Right renal cortex interstitium (tissue), 3 donors: ENCODE measurements around the gene FARP1. TPM values are rescaled to one million over a fixed set of nuclear protein-coding genes. Genes with fewer than 3 reads are reported as not detected.
A peak's percentile ranks its signal among the peaks of the same experiment; 100 is the strongest.

ENCODE experiments used
- DNase-seq, 3 donors: peaks; one replicate each; pipeline ENCODE4 v3.0.0-alpha.2; 2013; ENCODE audit warnings: low read depth in 3 of 3, low spot score in 2 of 3
- polyA plus RNA-seq, 3 donors: library from polyadenylated mRNA; unstranded; fragments of 120-200 nt; gene quantifications; one replicate each; pipeline ENCODE4 v1.2.1, GENCODE V29; 2013; ENCODE audit not compliant: insufficient read length in 3 of 3

FARP1 gene
- polyA plus RNA-seq, 3 donors, result 256 to 276 (median 265) TPM

DNA sequence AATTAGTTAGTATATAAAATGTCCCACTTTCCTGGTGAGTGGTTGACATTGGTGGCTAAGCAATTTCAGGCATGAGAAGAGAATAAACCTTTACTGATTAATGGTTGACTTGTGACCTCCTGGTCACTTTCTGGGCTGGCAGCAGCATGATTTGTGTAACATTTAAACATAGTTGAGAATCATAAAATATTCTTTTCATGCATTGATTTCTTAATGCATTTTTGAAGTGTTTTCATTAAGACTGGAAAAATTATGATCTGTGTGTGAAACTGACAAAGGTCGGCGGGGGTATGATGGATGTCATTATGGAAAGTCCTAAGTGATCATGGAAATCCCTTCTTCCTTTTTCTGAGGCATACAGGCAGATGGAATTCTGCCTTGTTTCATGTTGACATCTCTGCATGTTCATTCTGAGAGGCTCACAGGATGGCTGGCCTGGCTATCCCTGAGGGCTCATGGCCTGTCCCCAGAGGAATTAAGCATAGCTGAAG is 132.8 kb downstream of the FARP1 start:
- no peak for DNase-seq

DNA sequence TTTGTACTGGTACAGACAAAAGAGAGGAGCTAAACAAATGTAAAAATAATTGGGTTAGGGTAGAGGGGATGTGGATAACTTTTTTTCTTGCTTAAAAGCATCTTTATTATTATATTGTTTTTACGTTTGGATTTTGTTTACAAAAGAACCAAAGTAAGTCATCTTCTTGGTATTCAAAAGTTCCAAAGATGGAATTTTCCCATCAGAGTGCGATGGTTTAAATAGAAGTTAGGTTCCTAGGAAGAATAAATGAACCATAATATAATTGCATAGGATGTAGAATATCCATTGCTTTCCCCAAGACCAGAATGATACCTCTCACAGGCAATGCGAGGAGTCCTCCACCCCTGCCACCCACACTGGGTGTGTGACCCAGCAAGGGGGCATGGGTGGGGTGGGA is 133.6 kb downstream of the FARP1 start:
- DNase-seq, result no peak

- DNase-seq, result no peak
These were observed 135.3 kb downstream of the FARP1 start for GRCh38 chr13:98278068-98278724.

DNA sequence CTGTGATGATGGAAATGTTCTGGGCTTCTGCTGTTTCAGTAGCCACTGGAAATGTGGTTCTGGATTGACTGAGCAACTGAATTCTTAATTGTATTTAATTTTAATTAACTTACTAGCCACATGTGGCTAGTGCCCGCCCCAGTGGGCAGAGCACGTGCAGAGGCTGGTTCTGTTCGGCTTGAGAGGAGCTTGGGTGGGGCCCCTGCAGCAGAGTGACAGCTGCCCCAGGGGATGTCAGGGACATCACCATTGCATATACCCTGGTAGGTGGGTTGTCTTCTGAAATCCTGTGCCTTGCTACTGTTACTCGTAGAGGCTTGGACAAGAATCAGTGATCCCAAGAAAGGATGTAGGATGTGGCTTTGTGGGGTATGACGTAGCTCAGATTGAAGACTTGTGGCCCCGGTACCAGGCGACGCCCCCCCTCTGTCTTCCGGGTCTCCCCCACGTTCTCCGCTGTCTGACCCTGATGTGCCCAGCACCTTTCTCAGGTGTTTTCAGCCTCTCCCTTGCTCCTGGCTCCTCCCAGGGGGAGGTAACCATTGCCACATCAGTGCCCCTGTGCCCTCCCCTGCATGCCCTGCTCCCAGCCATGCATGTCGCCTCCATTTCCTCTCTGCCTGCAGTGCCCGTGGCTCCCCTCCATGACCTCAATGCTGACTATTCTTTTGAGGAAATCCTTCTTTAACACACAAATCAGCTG is 136.7 kb downstream of the FARP1 start:
- peak in 2 of 3 donors; percentile 78 to 84 for DNase-seq

DNA sequence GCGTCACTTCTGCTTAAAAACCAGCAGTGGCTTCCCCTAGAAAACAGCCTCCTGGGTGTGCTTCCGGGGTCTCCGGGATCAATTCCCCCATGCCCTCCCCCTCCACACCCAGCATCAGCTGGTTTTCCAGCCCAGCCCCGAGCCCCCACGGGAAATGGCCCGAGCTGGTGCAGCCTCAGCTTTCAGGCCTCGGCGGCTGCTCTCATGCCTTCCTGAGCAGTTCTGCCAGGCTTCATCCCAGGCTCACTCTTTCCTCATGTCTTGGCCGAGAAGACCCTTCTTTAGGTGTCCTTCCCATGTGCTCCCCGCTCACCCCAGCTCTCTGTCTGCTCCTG is 137.2 kb downstream of the FARP1 start:
- DNase-seq, result no peak

DNA sequence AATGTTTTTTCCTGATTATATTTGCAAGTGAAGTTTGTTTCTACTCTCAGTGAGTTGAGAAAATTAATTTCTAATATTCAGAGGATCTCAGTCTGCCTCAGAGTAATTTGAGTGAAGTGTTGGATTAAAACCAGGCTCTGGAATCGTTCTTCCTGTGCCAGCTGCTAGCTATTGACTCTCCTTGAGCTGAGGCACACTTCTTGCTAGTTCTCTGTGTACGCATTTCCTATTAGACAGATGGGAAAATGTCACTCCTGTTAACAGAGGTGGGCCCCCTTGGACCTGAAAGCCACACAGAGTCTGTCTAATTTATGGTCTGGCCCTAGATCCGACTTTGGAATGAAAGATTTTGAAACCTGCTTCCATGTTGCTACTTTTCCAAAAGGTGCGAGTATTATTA is 141.8 kb downstream of the FARP1 start:
- DNase-seq, result no peak

DNA sequence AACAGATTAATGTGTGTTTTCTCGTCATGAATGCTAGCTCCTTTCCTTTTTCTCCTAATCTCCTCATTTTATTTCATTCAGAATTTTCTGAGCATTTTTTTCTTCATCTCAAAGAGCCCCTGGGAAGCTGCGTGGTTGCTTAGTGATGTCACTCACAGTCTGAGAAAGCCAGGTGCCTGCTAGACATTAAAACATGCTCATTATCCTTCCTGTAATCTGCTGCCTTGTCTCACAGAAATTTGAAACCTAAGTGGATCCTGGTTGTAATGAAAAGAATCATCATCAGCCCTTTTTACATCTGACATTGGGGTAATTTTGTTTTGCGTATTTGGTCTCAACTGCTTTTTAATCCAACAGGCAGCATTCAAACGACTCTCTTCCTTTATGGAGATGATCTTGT is 142.4 kb downstream of the FARP1 start:
- DNase-seq, result no peak

GRCh38 chr13:98285852-98286594 is 143.1 kb downstream of the FARP1 start:
- DNase-seq, result no peak

- no peak for DNase-seq
These were observed 143.9 kb downstream of the FARP1 start for GRCh38 chr13:98286799-98287198.

- DNase-seq, result no peak
These were observed 145.3 kb downstream of the FARP1 start for GRCh38 chr13:98288211-98288610.

DNA sequence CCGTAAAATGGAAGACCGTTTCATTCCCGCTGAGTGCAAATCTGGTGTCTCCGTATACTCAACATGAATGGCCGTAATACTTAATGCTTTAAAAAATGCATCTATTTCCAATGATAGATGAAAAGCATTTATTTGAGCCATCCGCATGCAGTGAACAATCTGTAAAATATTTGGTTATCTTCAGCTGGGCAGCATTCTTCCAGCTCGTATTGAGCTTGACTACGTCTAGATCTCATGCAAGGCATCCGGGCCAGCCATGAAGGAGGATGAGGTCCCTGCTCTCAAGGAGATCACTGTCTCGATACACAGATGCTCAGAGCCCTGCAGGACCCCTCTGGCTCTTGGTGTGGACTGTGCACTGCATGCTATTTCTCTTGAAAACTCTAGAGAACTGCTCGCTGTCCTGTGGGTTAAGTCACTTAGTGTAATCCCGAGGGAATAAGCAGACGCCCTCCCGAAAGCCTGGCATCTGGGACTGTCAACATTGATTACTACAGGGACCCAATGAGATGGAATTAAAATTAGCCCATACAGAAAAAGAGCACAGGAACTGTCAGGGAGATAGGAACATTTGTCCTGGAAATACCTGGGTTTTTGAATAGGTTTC is 146.5 kb downstream of the FARP1 start:
- DNase-seq, result no peak

DNA sequence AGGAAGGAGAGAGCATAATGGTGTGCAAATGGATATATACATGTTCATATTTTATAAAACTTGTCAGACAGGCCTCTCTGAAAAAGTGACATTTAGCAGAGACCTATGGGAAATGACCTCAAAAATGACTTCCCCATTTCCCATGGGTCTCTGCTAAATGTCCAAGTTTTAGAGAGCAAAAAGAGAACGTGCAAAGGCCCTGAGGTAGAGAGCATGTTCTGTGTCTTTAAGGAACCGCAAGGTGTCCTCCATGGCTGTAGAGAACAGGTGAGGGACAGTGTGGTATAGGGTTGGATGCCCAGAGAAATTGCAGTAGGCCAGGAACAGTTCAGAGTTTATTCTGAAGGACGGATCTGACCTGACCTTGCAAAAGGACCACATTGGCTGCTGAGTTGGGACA is 147.4 kb downstream of the FARP1 start:
- no peak for DNase-seq

GRCh38 chr13:98291658-98292057 is 148.8 kb downstream of the FARP1 start:
- no peak for DNase-seq

GRCh38 chr13:98293103-98293502 is 150.2 kb downstream of the FARP1 start:
- no peak for DNase-seq

DNA sequence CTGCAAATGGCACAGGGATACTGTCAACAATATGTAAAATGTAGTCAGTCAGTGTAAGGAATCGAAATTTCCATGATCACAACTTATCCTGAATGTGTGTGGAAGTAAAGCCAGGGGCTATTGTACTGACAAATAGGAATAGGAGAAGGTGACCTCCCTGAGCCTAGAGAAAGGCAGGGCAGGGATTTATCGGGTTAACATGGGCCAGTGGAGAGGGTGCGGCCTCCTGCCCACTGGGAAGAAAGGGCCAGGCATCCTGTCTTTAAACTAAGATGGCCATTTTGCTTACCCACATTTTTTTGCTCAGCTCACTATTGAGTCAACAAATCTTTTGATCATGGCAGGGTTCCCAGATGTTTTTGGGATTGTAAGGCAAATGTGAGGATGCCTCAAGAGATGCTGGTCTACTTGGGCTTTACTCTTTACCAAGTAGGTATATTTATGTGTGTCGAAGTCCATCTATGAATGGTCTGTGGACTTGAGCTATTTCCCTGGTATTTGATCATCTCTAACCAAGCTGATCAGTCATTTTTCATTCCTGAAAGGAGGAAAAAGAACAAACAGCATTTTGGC is 150.8 kb downstream of the FARP1 start:
- DNase-seq, result no peak

DNA sequence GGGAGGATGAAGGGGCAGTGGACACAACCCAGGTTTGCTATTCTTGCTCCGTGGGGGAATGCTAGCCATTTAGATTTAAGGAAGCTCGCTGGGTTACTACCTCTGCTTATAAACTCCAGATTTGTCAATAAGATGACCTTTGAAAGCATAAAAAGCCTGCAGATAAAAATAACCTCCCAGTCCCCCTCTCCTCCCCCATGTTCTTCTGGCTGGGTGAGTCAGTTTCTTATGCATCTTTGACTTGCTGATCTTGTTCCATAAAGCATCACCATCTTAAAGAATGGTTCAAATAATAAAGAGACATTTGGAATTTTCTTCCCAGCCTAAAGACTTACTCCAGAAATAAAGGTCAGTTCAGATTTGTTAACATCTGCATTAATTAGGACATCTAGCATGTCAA is 152.5 kb downstream of the FARP1 start:
- DNase-seq, result no peak

DNA sequence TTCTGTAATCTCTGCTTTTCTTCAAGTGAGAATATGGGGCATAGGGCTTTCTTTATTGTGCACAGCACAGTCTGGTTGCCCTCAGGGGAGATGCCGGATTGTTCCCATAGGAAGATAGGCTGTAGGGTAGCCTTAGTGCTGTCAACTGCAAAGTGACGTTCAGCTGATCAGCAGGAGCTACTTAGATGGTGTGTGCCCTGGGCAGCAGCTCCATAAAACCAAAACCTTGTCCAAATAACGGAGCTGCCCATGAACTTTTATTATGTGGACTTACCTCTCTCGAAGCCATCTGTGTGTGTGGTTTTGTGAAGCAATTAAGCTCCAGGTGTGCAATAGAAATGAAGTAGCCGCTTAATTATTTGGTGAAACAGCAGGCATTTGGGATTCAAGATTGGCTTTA is 154.2 kb downstream of the FARP1 start:
- DNase-seq, result no peak

- DNase-seq, result no peak
These were observed 154.9 kb downstream of the FARP1 start for GRCh38 chr13:98297745-98298144.

DNA sequence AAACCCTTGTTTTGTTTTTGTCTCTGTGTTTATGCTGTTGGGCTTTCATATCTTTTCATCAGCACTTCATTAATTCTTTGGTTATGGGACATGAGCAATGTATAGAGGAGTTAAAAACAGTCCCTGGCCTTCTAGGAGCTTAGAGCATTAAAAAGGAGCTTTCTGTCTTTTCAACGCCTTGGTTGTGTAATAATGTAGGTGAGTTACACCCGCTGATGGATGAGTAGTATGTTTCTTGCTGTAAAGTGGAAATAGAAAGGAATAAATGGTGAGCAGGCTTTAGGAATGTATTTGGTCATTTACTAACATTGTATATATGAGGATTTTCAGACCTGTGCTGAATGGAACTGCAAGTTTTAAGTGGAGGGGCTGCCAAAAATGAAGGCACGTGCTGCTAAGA is 155.7 kb downstream of the FARP1 start:
- no peak for DNase-seq

GRCh38 chr13:98299235-98299965 is 156.5 kb downstream of the FARP1 start:
- DNase-seq, result no peak
